ENCODE measurements around the gene MNDA.

The MNDA gene

GRCh38 chr1:158830904-158831507, at the start of gene MNDA:
TSS of gene MNDA (plus strand) at chr1:158831351. CDS start at chr1:158842154, 10,803 bp downstream.
- DNase-seq = no peak

- no peak for DNase-seq
These were observed 37.5 kb upstream of the MNDA start for GRCh38 chr1:158793604-158794003.

- DNase-seq = no peak
These were observed 36.9 kb upstream of the MNDA start for GRCh38 chr1:158794247-158794646.

GRCh38 chr1:158798531-158798930, 32.6 kb upstream of the MNDA start:
- no peak for DNase-seq

- no peak for DNase-seq
These were observed 31.5 kb upstream of the MNDA start for GRCh38 chr1:158799689-158800088.

GRCh38 chr1:158800526-158800925, 30.6 kb upstream of the MNDA start:
- DNase-seq = no peak

- no peak for DNase-seq
These were observed 29.8 kb upstream of the MNDA start for GRCh38 chr1:158801396-158801795.

- no peak for DNase-seq
These were observed 27.5 kb upstream of the MNDA start for GRCh38 chr1:158803678-158804077.

GRCh38 chr1:158806916-158807536, 24.1 kb upstream of the MNDA start:
- no peak for DNase-seq

- no peak for DNase-seq
These were observed 21.9 kb upstream of the MNDA start for GRCh38 chr1:158809256-158809655.

GRCh38 chr1:158809862-158810261, 21.3 kb upstream of the MNDA start:
- DNase-seq = no peak

GRCh38 chr1:158810311-158810710, 20.8 kb upstream of the MNDA start:
- no peak for DNase-seq

GRCh38 chr1:158812336-158812735, 18.8 kb upstream of the MNDA start:
- no peak for DNase-seq

- no peak for DNase-seq
These were observed 18.0 kb upstream of the MNDA start for GRCh38 chr1:158813164-158813563.

GRCh38 chr1:158814970-158815369, 16.2 kb upstream of the MNDA start:
- no peak for DNase-seq

GRCh38 chr1:158818560-158818959, 12.6 kb upstream of the MNDA start:
- DNase-seq = no peak

GRCh38 chr1:158818975-158819431, 12.1 kb upstream of the MNDA start:
- DNase-seq = no peak

- DNase-seq = no peak
These were observed 11.4 kb upstream of the MNDA start for GRCh38 chr1:158819461-158820443.

GRCh38 chr1:158821723-158822122, 9.4 kb upstream of the MNDA start:
- DNase-seq = no peak

- no peak for DNase-seq
These were observed 975 bp upstream of the MNDA start for GRCh38 chr1:158830074-158830677.

GRCh38 chr1:158833264-158833663, 2.1 kb downstream of the MNDA start:
- no peak for DNase-seq

GRCh38 chr1:158836038-158836437, 4.9 kb downstream of the MNDA start:
- DNase-seq = no peak

- DNase-seq = no peak
These were observed 7.5 kb downstream of the MNDA start for GRCh38 chr1:158838660-158839059.

All from NCI-H69 (cell line).